ENCODE results near the gene AGER.
"Not testable (repeated sequence)": the region's sequence is repeated elsewhere in the genome, so short reads cannot be mapped to it uniquely, and the experiment has no call there.

AGER gene

DNA sequence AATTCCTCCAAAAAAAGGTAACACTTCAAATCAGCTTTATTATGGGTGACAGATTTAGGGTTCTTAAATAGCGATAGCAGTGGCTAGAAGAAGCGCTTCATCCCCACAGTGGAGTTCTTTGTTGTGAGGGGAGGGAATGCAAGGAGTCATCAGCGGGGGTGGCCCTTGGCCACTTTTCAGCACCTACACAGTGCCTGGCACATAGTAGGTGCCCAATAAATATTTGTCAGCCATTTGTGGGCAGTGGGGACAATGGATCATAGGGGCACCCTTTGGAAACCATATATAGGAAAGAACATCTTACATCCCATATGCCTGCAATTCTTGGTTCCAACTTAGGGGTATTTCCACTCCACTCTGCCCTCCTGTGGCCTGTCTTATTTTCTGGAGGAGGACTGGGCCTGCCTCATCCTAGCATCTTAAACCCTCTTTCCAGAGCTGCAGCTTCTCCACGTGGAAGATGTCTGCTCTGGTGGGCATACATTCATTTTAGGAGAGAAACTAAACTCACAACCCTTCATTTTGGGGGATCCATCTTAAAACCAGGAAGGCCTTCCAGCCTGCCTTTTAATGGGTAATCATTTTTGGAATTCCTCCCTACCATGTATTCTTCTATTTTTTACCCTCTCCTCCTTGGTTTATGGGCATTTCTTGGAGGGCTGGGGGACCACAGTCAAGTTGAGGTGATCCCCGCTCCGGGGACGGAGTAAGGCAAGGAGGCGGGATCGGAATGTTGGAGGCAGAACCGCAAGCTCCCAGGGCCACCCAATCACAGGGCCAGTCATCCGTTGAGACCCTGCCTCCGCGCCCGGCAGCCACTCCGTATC, 11.0 kb upstream of the AGER start (continued):
- TF ChIP-seq ZNF623 (tag by site-specific recombination; IDR thresholded peaks at IDR 0.05) (no peak), ZNF626 (tag by site-specific recombination; IDR thresholded peaks at IDR 0.05) (no peak), FEZF1 (tag by site-specific recombination; IDR thresholded peaks at IDR 0.05) (no peak), ZNF747 (tag by site-specific recombination; IDR thresholded peaks at IDR 0.05) (no peak), ZNF654 (tag by site-specific recombination; IDR thresholded peaks at IDR 0.05; ENCODE audit: low read depth) (peak; percentile 17; the same call in 1 of the 2 replicates), SP3 (tag by site-specific recombination; IDR thresholded peaks at IDR 0.05) (no peak), ZNF239 (tag by site-specific recombination; IDR thresholded peaks at IDR 0.05) (no peak), ZSCAN23 (tag by site-specific recombination; IDR thresholded peaks at IDR 0.05) (no peak), ZNF629 (tag by site-specific recombination; IDR thresholded peaks at IDR 0.05) (no peak), ZSCAN16 (tag by site-specific recombination; IDR thresholded peaks at IDR 0.05) (no peak)
- TF ChIP-seq, protein P1, sequence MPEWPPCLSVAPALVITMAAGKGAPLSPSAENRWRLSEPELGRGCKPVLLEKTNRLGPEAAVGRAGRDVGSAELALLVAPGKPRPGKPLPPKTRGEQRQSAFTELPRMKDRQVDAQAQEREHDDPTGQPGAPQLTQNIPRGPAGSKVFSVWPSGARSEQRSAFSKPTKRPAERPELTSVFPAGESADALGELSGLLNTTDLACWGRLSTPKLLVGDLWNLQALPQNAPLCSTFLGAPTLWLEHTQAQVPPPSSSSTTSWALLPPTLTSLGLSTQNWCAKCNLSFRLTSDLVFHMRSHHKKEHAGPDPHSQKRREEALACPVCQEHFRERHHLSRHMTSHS (tag by site-specific recombination; IDR thresholded peaks at IDR 0.05), result no peak

DNA sequence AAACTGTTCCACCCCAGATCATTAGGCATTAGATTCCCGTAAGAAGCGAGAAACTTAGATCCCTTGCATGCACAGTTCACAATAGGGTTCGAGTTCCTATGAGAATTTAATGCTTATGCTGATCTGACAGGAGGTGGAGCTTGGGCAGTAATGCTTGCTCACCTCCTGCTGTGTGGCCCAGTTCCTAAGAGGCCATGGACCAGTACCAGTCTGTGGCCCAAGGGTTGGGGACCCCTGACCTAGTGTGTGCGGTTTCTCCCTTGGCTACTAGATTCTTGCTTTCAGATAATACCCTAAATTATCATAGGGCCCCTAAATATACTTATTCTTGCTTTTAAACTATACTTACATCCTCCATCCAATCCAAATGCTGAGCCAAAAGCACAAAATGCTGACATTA, 10.3 kb upstream of the AGER start:
- no peak overlapping the region for H3K27ac ChIP-seq (ENCODE audit: extremely low read depth, low read depth, low read length)
- H3K4me1 ChIP-seq (ENCODE audit: control insufficient read depth, insufficient read depth, low read length), result peaks cover 7% of the 10 kb centered on the region
- H3K9me3 ChIP-seq (ENCODE audit: control insufficient read depth, insufficient read depth, low read depth, low read length), result no peaks in the 10 kb centered on the region
- no peaks in the 10 kb centered on the region for H3K36me3 ChIP-seq (ENCODE audit: control insufficient read depth in 2 of 2, insufficient read depth in 1 of 2, low read length in 2 of 2)
- TF ChIP-seq, protein P2, sequence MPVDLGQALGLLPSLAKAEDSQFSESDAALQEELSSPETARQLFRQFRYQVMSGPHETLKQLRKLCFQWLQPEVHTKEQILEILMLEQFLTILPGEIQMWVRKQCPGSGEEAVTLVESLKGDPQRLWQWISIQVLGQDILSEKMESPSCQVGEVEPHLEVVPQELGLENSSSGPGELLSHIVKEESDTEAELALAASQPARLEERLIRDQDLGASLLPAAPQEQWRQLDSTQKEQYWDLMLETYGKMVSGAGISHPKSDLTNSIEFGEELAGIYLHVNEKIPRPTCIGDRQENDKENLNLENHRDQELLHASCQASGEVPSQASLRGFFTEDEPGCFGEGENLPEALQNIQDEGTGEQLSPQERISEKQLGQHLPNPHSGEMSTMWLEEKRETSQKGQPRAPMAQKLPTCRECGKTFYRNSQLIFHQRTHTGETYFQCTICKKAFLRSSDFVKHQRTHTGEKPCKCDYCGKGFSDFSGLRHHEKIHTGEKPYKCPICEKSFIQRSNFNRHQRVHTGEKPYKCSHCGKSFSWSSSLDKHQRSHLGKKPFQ (tag by site-specific recombination; IDR thresholded peaks at IDR 0.05), result no peak
- TF ChIP-seq, protein P3, sequence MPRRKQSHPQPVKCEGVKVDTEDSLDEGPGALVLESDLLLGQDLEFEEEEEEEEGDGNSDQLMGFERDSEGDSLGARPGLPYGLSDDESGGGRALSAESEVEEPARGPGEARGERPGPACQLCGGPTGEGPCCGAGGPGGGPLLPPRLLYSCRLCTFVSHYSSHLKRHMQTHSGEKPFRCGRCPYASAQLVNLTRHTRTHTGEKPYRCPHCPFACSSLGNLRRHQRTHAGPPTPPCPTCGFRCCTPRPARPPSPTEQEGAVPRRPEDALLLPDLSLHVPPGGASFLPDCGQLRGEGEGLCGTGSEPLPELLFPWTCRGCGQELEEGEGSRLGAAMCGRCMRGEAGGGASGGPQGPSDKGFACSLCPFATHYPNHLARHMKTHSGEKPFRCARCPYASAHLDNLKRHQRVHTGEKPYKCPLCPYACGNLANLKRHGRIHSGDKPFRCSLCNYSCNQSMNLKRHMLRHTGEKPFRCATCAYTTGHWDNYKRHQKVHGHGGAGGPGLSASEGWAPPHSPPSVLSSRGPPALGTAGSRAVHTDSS (tag by site-specific recombination; IDR thresholded peaks at IDR 0.05), result no peak
- TF ChIP-seq GFI1B (tag by site-specific recombination; IDR thresholded peaks at IDR 0.05), result no peak
- TF ChIP-seq ZNF777 (tag by site-specific recombination; IDR thresholded peaks at IDR 0.05; ENCODE audit: borderline replicate concordance), result no peak
- TF ChIP-seq, protein P4, sequence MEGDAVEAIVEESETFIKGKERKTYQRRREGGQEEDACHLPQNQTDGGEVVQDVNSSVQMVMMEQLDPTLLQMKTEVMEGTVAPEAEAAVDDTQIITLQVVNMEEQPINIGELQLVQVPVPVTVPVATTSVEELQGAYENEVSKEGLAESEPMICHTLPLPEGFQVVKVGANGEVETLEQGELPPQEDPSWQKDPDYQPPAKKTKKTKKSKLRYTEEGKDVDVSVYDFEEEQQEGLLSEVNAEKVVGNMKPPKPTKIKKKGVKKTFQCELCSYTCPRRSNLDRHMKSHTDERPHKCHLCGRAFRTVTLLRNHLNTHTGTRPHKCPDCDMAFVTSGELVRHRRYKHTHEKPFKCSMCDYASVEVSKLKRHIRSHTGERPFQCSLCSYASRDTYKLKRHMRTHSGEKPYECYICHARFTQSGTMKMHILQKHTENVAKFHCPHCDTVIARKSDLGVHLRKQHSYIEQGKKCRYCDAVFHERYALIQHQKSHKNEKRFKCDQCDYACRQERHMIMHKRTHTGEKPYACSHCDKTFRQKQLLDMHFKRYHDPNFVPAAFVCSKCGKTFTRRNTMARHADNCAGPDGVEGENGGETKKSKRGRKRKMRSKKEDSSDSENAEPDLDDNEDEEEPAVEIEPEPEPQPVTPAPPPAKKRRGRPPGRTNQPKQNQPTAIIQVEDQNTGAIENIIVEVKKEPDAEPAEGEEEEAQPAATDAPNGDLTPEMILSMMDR (tag by site-specific recombination; IDR thresholded peaks at IDR 0.05), result no peak
- no peak for TF ChIP-seq ZNF274 (IDR thresholded peaks at IDR 0.05; ENCODE audit: low read length)
- no peak for TF ChIP-seq ZNF274 (tag by site-specific recombination; IDR thresholded peaks at IDR 0.05; ENCODE audit: borderline replicate concordance)
- TF ChIP-seq ZEB2 (tag by site-specific recombination; IDR thresholded peaks at IDR 0.05), result no peak
- no peak for TF ChIP-seq ZNF248 (tag by site-specific recombination; IDR thresholded peaks at IDR 0.05)
- TF ChIP-seq ZNF311 (tag by site-specific recombination; IDR thresholded peaks at IDR 0.05; ENCODE audit: borderline replicate concordance), result no peak
- TF ChIP-seq ZNF629 (tag by site-specific recombination; IDR thresholded peaks at IDR 0.05), result no peak
- ChIA-PET POLR2A (interaction anchor here (1.6 to 2.3 kb wide), 5 partner anchors 11 to 32 kb away, joined by 4 to 25 read pairs (median 11); partner anchors contain the start of gene AGPAT1), CTCF (interaction anchor here (0.5 to 2.2 kb wide), 10 partner anchors 9 to 758 kb away, joined by 3 to 25 read pairs (median 6); partner anchors contain the start of gene ATF6B)
- H3K4me3 ChIP-seq (ENCODE audit: low read depth, low read length), result no peak overlapping the region

DNA sequence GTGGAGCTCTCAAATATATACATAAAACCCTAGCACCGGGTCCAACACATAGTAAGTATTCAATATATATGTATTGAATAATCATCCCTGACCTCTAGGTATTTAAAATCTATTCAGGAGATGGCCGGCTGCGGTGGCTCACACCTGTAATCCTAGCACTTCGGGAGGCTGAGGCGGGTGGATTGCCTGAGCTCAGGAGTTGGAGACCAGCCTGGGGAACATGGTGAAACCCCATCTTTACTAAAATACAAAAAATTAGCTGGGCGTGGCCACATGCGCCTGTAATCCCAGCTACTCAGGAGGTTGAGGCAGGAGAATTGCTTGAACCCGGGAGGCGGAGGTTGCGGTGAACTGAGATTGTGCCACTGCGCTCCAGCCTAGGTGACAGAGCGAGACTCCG, 9.0 kb upstream of the AGER start:
- H3K36me3 ChIP-seq (ENCODE audit: control insufficient read depth in 2 of 2, insufficient read depth in 1 of 2, low read length in 2 of 2); H3K27ac ChIP-seq (ENCODE audit: extremely low read depth, low read depth, low read length); H3K4me3 ChIP-seq (ENCODE audit: low read depth, low read length); H3K9me3 ChIP-seq (ENCODE audit: control insufficient read depth, insufficient read depth, low read depth, low read length): not testable (repeated sequence)
- POLR2A ChIA-PET, result interaction anchor here (1.2 kb wide), 2 partner anchors 10 to 16 kb away, joined by 3 to 9 read pairs; no protein-coding TSS in a partner anchor
- CTCF ChIA-PET, result interaction anchor here (0.6 to 1.5 kb wide), 7 partner anchors 12 to 548 kb away, joined by 3 to 7 read pairs (median 3); no protein-coding TSS in a partner anchor
- H3K4me1 ChIP-seq (ENCODE audit: control insufficient read depth, insufficient read depth, low read length), result peaks cover 10% of the 10 kb centered on the region
